ENCODE data around the gene PHACTR3. TPM values are rescaled to one million over a fixed set of nuclear protein-coding genes. Genes with fewer than 3 reads are reported as not detected.

PHACTR3 gene
- total RNA-seq, 4 donors from 2014 or later: 0.26 to 3.2 (median 0.57) TPM

DNA sequence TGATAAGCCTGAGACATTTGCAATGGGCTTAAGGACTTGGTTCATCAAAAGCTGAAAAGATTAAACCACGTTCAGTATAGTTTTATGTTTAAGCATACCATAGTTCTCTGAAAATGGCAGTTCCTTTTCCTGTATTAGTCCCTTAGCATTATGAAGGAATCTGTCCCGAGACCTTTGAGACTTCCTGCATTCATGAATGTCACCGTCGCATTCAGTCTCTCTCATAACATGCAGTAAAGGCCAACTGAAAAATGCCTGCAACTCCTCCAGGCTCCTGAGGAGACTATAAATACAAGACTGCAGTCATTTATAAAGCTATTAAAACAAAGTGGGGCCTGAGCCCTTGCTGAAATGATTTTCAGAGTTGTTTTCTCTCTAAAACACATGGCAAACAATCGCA, 200.0 kb downstream of the PHACTR3 start:
- Histone ChIP-seq H3K9me3 (no peaks in the 10 kb centered on the region), H3K36me3 (no peaks in the 10 kb centered on the region), H3K4me1 (no peaks in the 10 kb centered on the region), H3K27ac (no peak overlapping the region), H3K4me3 (no peak overlapping the region), H3K27me3 (no peaks in the 10 kb centered on the region)
- TF ChIP-seq POLR2A (IDR thresholded peaks at IDR 0.05): no peak
- TF ChIP-seq, protein P1, sequence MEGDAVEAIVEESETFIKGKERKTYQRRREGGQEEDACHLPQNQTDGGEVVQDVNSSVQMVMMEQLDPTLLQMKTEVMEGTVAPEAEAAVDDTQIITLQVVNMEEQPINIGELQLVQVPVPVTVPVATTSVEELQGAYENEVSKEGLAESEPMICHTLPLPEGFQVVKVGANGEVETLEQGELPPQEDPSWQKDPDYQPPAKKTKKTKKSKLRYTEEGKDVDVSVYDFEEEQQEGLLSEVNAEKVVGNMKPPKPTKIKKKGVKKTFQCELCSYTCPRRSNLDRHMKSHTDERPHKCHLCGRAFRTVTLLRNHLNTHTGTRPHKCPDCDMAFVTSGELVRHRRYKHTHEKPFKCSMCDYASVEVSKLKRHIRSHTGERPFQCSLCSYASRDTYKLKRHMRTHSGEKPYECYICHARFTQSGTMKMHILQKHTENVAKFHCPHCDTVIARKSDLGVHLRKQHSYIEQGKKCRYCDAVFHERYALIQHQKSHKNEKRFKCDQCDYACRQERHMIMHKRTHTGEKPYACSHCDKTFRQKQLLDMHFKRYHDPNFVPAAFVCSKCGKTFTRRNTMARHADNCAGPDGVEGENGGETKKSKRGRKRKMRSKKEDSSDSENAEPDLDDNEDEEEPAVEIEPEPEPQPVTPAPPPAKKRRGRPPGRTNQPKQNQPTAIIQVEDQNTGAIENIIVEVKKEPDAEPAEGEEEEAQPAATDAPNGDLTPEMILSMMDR (IDR thresholded peaks at IDR 0.05): no peak
- no peak for DNase-seq
- intact Hi-C loops (cut with DNase I; ENCODE audit: low total_unique reads): no loop called here

DNA sequence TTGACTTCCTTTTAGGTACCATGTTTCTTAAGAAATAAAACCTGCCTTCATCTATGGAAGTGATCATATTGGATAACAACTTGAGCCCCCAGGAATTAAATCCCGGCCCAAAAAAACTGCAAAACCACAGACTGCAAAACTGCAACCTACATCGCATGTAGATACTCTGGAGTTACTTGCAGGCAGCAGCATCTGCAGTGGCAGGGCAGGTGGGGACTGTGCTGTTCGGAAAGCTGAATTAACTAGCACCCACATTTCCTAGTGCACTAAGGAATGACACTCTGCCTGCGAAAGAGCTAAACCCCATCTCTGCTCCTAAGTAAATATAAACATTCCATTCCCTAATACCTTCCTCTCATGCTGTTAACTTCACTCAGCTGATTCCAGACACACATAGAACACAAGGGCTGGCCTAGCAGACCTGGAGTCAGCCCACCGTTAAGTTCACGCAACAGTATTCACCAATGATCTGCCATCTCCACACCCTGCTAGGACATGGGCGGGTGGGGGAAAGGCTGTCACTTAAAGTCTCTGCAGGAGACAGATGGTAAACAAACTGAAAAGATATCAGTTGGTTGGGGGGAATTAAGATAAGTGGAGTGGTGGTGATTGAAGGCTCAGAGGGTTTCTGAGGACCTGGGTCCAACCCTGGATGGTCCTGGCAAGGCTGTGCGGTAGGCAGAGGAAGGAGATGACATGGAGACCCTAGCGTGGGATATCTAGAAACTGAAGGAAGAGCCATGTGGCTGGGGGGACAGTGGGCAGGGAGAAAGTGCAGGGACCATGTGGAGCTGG, 200.7 kb downstream of the PHACTR3 start:
- Histone ChIP-seq H3K36me3 (no peaks in the 10 kb centered on the region), H3K4me3 (no peak overlapping the region), H3K27me3 (no peaks in the 10 kb centered on the region), H3K27ac (no peak overlapping the region), H3K4me1 (no peaks in the 10 kb centered on the region), H3K9me3 (no peaks in the 10 kb centered on the region)
- DNase-seq: no peak
- TF ChIP-seq POLR2A (IDR thresholded peaks at IDR 0.05): no peak
- TF ChIP-seq, protein P1 (IDR thresholded peaks at IDR 0.05): no peak
- intact Hi-C loops (cut with DNase I; ENCODE audit: low total_unique reads): no loop called here

DNA sequence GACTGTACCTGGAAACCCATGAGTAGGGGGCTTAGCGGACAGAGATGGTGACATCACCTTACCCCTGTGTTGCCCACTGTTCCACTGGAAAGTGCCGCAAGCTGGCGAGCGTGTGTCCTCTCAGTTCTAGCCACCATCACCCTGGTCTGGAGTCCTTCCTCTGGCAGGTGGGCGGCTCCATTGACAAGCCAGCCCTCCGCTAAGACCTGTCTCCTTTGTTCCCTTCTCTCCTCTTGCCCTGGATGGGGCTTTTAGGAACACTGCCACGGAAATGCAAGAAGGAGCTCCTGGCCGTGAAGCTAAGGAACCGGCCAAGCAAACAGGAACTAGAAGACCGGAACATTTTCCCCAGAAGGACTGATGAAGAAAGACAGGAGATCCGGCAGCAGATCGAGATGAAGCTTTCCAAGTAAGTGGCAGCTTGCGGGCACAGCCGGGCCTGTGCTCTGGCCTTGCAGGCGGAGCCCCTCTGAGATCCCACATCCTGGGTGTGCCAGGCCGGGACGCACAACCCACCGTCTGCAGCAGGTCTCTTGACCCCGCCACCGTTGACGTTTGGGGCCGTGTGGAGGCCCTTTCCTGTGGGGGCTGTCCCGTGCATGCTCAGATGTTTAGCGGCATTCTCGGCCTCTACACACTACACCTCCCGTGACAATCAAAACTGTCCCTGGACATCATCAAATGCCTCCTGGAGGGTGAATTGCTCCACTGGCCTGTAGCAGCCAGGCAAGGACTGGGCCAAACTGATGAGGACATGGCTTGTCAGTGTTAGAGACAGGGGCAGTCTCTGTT, 201.6 kb downstream of the PHACTR3 start:
- no peak for TF ChIP-seq POLR2A (IDR thresholded peaks at IDR 0.05)
- TF ChIP-seq, protein P1 (IDR thresholded peaks at IDR 0.05): no peak
- H3K9me3 ChIP-seq: no peaks in the 10 kb centered on the region
- intact Hi-C loops (cut with DNase I; ENCODE audit: low total_unique reads): no loop called here
- no peak overlapping the region for H3K4me3 ChIP-seq
- H3K27me3 ChIP-seq: no peaks in the 10 kb centered on the region
- no peak overlapping the region for H3K27ac ChIP-seq
- no peaks in the 10 kb centered on the region for H3K36me3 ChIP-seq
- DNase-seq: no peak
- no peaks in the 10 kb centered on the region for H3K4me1 ChIP-seq

DNA sequence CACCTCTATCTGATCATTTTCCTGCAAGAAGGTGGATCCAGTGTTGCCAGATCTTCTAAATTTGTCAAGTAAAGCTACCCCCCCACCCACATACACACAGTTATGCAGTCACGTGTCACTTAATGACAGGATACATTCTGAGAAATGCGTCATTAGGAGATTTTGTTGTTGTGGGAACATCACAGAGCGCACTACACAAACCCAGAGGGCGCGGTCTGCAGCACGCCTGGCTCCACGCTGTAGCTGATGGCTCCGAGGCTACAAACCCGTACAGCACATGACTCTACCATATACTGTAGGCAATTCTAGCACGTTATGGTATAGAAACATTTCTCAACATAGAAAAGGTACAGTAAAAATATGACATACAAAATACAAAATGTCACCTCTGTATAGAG, 202.2 kb downstream of the PHACTR3 start:
- no peak overlapping the region for H3K4me3 ChIP-seq

More for the DNA sequence above, 202.2 kb downstream of the PHACTR3 start:
- intact Hi-C loops (cut with DNase I; ENCODE audit: low total_unique reads): no loop called here
- DNase-seq: no peak
- Histone ChIP-seq H3K27ac (no peak overlapping the region), H3K36me3 (no peaks in the 10 kb centered on the region), H3K27me3 (no peaks in the 10 kb centered on the region), H3K9me3 (no peaks in the 10 kb centered on the region), H3K4me1 (no peaks in the 10 kb centered on the region)
- no peak for TF ChIP-seq POLR2A (IDR thresholded peaks at IDR 0.05)
- TF ChIP-seq, protein P1 (IDR thresholded peaks at IDR 0.05): no peak
